Measurements from ENCODE around the gene EIF5. TPM values are rescaled to one million over a fixed set of nuclear protein-coding genes. Genes with fewer than 3 reads are reported as not detected.

The EIF5 gene
- total RNA-seq: 100 to 1,000 TPM; 196 to 296 TPM

- peak; percentile 92 for ATAC-seq (replicated peaks)
- Mint-ChIP-seq H3K27ac (peak within 1 kb of the TSS; percentile 92), H3K9me3 (no peaks in the 10 kb centered on the region), H3K27me3 (no peaks in the 10 kb centered on the region), H3K4me1 (peaks cover 25% of the 10 kb centered on the region), H3K4me3 (peak within 1 kb of the TSS; percentile 87), H3K36me3 (ENCODE audit: low read depth) (peaks cover 49% of the 10 kb centered on the region)
These were observed at the start of gene EIF5 for GRCh38 chr14:103333754-103334643. EIF5 (plus strand) TSS chr14:103334237; CDS start chr14:103335861, 1,624 bp downstream.

GRCh38 chr14:103284574-103285467 is 49.2 kb upstream of the EIF5 start:
- Mint-ChIP-seq H3K9me3 (no peaks in the 10 kb centered on the region), H3K4me1 (no peaks in the 10 kb centered on the region), H3K4me3 (no peak overlapping the region), H3K27me3 (peaks cover 52% of the 10 kb centered on the region), H3K27ac (no peak overlapping the region), H3K36me3 (ENCODE audit: low read depth) (no peaks in the 10 kb centered on the region)
- no peak for ATAC-seq (replicated peaks)

GRCh38 chr14:103286460-103286859 is 47.6 kb upstream of the EIF5 start:
- Mint-ChIP-seq H3K9me3 (no peaks in the 10 kb centered on the region), H3K27me3 (peaks cover 42% of the 10 kb centered on the region), H3K36me3 (ENCODE audit: low read depth) (no peaks in the 10 kb centered on the region), H3K27ac (no peak overlapping the region), H3K4me3 (no peak overlapping the region), H3K4me1 (no peaks in the 10 kb centered on the region)
- ATAC-seq (replicated peaks): no peak

GRCh38 chr14:103286968-103287850 is 46.8 kb upstream of the EIF5 start:
- ATAC-seq (replicated peaks): no peak
- no peaks in the 10 kb centered on the region for H3K36me3 Mint-ChIP-seq (ENCODE audit: low read depth)
- peaks cover 37% of the 10 kb centered on the region for H3K27me3 Mint-ChIP-seq
- no peak overlapping the region for H3K4me3 Mint-ChIP-seq
- H3K9me3 Mint-ChIP-seq: no peaks in the 10 kb centered on the region
- no peak overlapping the region for H3K27ac Mint-ChIP-seq
- H3K4me1 Mint-ChIP-seq: no peaks in the 10 kb centered on the region

- peaks cover 4% of the 10 kb centered on the region for H3K4me1 Mint-ChIP-seq
- ATAC-seq (replicated peaks): no peak
- peaks cover 36% of the 10 kb centered on the region for H3K27me3 Mint-ChIP-seq
- no peak overlapping the region for H3K4me3 Mint-ChIP-seq
- no peaks in the 10 kb centered on the region for H3K36me3 Mint-ChIP-seq (ENCODE audit: low read depth)
- no peak overlapping the region for H3K27ac Mint-ChIP-seq
- no peaks in the 10 kb centered on the region for H3K9me3 Mint-ChIP-seq
These were observed 45.8 kb upstream of the EIF5 start for GRCh38 chr14:103288076-103288766.

GRCh38 chr14:103290056-103290455 is 44.0 kb upstream of the EIF5 start:
- no peak overlapping the region for H3K4me3 Mint-ChIP-seq
- peaks cover 30% of the 10 kb centered on the region for H3K27me3 Mint-ChIP-seq
- no peaks in the 10 kb centered on the region for H3K9me3 Mint-ChIP-seq
- H3K36me3 Mint-ChIP-seq (ENCODE audit: low read depth): no peaks in the 10 kb centered on the region
- peaks cover 4% of the 10 kb centered on the region for H3K4me1 Mint-ChIP-seq
- H3K27ac Mint-ChIP-seq: no peak overlapping the region
- ATAC-seq (replicated peaks): no peak

GRCh38 chr14:103290494-103290893 is 43.5 kb upstream of the EIF5 start:
- no peak for ATAC-seq (replicated peaks)
- peaks cover 27% of the 10 kb centered on the region for H3K27me3 Mint-ChIP-seq
- H3K4me3 Mint-ChIP-seq: no peak overlapping the region
- peaks cover 4% of the 10 kb centered on the region for H3K4me1 Mint-ChIP-seq
- no peak overlapping the region for H3K27ac Mint-ChIP-seq
- no peaks in the 10 kb centered on the region for H3K9me3 Mint-ChIP-seq
- no peaks in the 10 kb centered on the region for H3K36me3 Mint-ChIP-seq (ENCODE audit: low read depth)

GRCh38 chr14:103290961-103291360 is 43.1 kb upstream of the EIF5 start:
- no peak for ATAC-seq (replicated peaks)
- Mint-ChIP-seq H3K27me3 (peaks cover 24% of the 10 kb centered on the region), H3K9me3 (no peaks in the 10 kb centered on the region), H3K4me3 (no peak overlapping the region), H3K4me1 (peaks cover 4% of the 10 kb centered on the region), H3K27ac (no peak overlapping the region), H3K36me3 (ENCODE audit: low read depth) (no peaks in the 10 kb centered on the region)

GRCh38 chr14:103292426-103293374 is 41.3 kb upstream of the EIF5 start:
- H3K36me3 Mint-ChIP-seq (ENCODE audit: low read depth): no peaks in the 10 kb centered on the region
- no peak overlapping the region for H3K4me3 Mint-ChIP-seq

GRCh38 chr14:103293465-103293864 is 40.6 kb upstream of the EIF5 start:
- H3K27me3 Mint-ChIP-seq: peaks cover 11% of the 10 kb centered on the region
- no peak for ATAC-seq (replicated peaks)
- no peak overlapping the region for H3K27ac Mint-ChIP-seq
- peaks cover 4% of the 10 kb centered on the region for H3K4me1 Mint-ChIP-seq
- no peak overlapping the region for H3K4me3 Mint-ChIP-seq
- H3K36me3 Mint-ChIP-seq (ENCODE audit: low read depth): no peaks in the 10 kb centered on the region
- H3K9me3 Mint-ChIP-seq: no peaks in the 10 kb centered on the region

More at GRCh38 chr14:103292426-103293374, 41.3 kb upstream of the EIF5 start:
- peaks cover 14% of the 10 kb centered on the region for H3K27me3 Mint-ChIP-seq
- H3K9me3 Mint-ChIP-seq: no peaks in the 10 kb centered on the region
- no peak overlapping the region for H3K27ac Mint-ChIP-seq
- ATAC-seq (replicated peaks): peak; percentile 96
- peaks cover 4% of the 10 kb centered on the region for H3K4me1 Mint-ChIP-seq

GRCh38 chr14:103294091-103294490 is 39.9 kb upstream of the EIF5 start:
- H3K4me1 Mint-ChIP-seq: peaks cover 4% of the 10 kb centered on the region
- no peak overlapping the region for H3K27ac Mint-ChIP-seq
- no peaks in the 10 kb centered on the region for H3K36me3 Mint-ChIP-seq (ENCODE audit: low read depth)
- no peak for ATAC-seq (replicated peaks)
- peaks cover 8% of the 10 kb centered on the region for H3K27me3 Mint-ChIP-seq
- H3K9me3 Mint-ChIP-seq: no peaks in the 10 kb centered on the region
- no peak overlapping the region for H3K4me3 Mint-ChIP-seq

GRCh38 chr14:103296007-103296406 is 38.0 kb upstream of the EIF5 start:
- Mint-ChIP-seq H3K36me3 (ENCODE audit: low read depth) (no peaks in the 10 kb centered on the region), H3K4me1 (peaks cover 4% of the 10 kb centered on the region), H3K27ac (no peak overlapping the region), H3K9me3 (no peaks in the 10 kb centered on the region), H3K27me3 (peaks cover 16% of the 10 kb centered on the region), H3K4me3 (no peak overlapping the region)
- no peak for ATAC-seq (replicated peaks)

GRCh38 chr14:103296987-103297386 is 37.0 kb upstream of the EIF5 start:
- H3K36me3 Mint-ChIP-seq (ENCODE audit: low read depth): no peaks in the 10 kb centered on the region
- no peak overlapping the region for H3K4me3 Mint-ChIP-seq
- no peak for ATAC-seq (replicated peaks)
- H3K9me3 Mint-ChIP-seq: no peaks in the 10 kb centered on the region
- H3K27me3 Mint-ChIP-seq: peaks cover 17% of the 10 kb centered on the region
- peaks cover 4% of the 10 kb centered on the region for H3K4me1 Mint-ChIP-seq
- H3K27ac Mint-ChIP-seq: no peak overlapping the region
